Globus pallidus (tissue), 1 donor: ENCODE results near the gene MBOAT7.
"Not testable (repeated sequence)": the region's sequence is repeated elsewhere in the genome, so short reads cannot be mapped to it uniquely, and the experiment has no call there.

Source experiments
- DNase-seq: peaks from one replicate; pipeline ENCODE4 v3.0.0-alpha.2; 2015; ENCODE audit warnings: low spot score

The MBOAT7 gene

GRCh38 chr19:54189735-54190502 is 539 bp upstream of the MBOAT7 start:
- DNase-seq = peak; percentile 100

GRCh38 chr19:54188215-54188871 is 1.0 kb downstream of the MBOAT7 start:
- no peak for DNase-seq

GRCh38 chr19:54186934-54187381 is 2.4 kb downstream of the MBOAT7 start:
- DNase-seq = no peak

DNA sequence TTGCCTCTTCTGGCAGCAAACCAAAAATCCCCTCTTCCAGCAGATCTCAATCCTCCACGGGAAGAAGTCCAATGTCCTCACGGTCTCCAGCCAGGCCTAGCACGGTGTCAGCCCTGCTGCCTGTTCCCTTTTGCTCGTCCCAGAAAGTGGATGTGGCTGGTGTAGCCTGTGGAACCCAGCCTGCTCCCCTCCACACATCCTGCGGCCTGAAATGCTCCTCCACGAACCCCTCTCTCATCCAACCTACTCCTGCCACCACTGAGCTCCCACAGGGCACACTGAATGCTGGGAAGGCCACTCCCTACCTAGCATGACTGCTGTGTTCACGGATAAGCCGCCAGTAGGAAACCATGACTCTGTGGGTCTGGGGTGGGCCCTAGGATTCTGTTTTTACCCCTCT is 3.0 kb downstream of the MBOAT7 start:
- DNase-seq = no peak

DNA sequence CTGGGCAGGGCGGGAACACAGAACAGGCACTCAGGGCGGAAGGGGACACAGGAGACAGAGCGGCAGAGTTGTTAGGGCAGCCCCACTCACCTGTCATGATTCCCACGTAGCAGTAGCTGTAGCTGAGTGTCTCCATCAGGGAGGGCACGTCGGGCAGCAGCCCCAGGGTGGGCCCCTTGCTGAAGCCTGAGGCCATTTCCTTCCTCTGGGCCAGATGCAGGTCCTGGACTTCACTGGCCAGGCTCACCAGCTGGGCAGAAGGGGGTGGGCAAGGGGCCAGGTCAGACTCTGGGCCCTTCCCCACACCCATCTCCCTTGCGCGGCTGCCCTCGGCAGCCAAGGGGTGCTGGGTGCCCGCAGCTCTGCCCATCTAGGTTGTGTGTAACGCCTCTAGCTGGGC is 5.9 kb downstream of the MBOAT7 start:
- no peak for DNase-seq

DNA sequence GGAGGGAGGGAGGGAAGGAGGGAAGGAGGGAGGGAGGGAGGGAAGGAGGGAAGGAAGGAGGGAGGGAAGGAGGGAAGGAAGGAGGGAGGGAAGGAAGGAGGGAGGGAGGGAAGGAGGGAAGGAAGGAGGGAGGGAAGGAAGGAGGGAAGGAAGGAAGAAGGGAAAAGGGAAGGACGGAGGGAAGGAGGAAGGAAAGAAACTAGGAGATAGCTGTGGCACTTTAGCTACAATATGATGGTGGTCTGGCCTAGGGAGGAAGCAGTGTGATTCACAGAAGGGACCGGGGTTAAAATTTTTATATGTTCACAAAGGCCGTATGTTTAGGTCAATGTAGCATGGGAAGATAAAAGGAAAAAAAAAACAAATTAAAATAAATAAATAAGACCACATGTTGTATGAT is 7.5 kb downstream of the MBOAT7 start:
- not testable (repeated sequence) for DNase-seq

- no peak for DNase-seq
Observed at GRCh38 chr19:54180691-54181091, 8.7 kb downstream of the MBOAT7 start.

DNA sequence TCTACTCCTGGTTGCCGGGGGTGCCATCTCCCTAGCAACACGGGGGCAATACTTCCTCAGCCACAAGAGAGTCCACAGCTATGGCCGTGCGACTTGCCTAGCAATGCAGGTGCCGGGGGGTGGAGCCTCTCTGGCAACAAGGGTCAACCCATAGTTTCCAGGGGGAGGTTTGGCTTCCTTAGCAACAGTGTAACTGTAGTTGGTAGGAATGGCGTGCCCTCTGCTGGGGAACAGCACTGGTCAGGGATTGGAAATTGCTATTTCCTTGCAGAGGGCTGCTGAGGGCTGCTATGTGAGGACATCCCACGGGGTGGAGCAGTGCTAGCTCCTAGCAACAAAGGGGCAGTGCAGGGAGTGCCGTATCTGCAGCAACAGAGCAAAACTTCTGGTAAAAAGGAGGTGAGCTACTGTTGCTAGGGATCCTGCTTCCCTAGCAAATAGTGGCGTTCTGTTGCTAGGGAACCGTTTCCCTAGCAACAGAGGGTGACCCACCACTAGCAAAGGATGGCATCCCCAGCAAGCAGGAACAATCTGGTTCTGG is 9.4 kb downstream of the MBOAT7 start:
- DNase-seq = peak; percentile 57

- DNase-seq = no peak
Observed at GRCh38 chr19:54179262-54179852, 10.0 kb downstream of the MBOAT7 start.

- DNase-seq = no peak
Observed at GRCh38 chr19:54178581-54179261, 10.7 kb downstream of the MBOAT7 start.

- DNase-seq = no peak
Observed at GRCh38 chr19:54173951-54174834, 15.2 kb downstream of the MBOAT7 start.

DNA sequence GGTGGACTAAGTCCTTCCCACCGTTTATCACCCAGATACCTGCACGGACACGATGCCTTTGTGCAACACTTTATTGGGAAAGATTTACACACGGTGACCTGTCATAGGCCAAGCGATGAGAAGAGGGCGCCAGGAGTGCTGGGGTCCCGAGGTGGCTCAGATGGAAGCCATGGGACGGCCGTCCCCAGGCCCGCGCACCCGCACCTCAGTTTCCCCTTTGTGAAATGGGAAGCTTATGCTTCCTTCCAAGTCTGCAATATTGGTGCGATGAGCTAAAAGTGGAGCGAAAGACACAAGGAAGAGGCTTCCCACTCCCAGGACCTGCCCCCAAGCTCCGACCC is 16.1 kb downstream of the MBOAT7 start:
- no peak for DNase-seq

DNA sequence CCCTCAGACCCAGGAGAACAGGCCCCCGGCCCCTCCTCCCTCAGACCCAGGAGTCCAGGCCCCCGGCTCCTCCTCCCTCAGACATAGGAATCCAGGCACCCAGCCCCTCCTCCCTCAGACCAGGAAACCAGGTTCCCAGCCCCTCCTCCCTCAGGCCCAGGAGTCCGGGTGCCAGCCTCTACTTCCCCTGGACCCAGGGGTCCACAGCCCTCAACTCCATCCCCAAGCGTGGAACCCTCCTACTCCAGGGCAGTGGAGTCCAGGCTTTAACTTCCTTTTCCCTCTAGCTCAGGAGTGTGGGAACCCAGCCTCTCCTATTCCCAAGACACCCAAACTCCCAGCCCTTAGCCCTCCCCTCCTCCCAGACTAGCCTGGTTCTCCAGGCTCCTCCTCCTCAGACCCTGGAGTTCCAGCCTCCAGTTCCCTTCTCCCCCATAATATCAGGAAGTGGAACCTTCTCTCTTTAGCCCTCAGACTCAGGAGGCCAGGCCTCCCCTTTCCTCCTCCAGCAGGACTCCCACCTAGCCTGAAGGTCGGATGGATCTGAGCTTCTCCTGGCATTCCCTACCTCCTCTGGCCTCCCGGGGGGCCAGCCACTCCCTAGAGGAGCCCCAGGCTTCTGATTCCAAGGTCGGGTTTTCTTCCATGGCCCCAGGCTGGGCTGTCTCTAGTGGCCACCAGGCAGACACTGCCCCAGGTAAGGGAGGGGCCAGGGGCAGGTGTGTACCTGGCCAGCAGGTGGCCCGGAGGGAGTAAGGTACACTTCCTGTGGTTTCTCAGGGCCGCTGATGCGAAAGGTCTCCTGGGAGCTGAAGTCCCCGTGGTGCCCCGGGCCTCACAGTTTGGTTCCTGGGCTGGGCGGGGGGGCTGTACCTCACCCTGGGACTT is 16.7 kb downstream of the MBOAT7 start, which contains the start of gene TMC4:
TMC4 (minus strand) TSS at position 690 of the 888 bp plus-strand sequence; CDS start at position 647, 43 bp downstream.
- no peak for DNase-seq

DNA sequence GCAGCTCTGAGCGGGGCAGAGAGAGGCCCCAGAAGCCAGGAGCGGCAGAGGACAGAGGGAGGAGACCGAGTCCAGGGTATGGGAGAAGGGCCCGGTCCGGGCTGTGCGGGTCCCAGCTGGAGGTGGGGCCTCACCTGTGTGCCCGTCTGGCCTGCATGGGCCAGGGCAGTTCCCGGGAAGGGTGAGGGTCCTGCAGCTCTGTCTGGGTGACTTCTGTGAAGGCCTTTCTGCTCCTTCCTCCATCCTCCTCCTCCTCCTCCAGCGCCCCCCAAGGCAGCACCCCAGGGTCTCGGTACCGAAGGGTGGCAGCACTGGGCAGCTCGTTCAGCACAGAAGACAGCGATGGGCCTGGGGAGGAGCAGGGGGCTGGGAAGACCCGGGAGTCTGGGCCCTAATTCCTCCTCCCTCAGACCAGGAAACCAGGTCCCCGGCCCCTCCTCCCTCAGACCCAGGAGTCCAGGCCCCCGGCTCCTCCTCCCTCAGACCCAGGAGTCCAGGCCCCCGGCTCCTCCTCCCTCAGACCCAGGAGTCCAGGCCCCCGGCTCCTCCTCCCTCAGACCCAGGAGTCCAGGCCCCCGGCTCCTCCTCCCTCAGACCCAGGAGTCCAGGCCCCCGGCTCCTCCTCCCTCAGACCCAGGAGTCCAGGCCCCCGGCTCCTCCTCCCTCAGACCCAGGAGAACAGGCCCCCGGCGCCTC is 17.5 kb downstream of the MBOAT7 start:
- not testable (repeated sequence) for DNase-seq

- no peak for DNase-seq
Observed at GRCh38 chr19:54169149-54169740, 20.1 kb downstream of the MBOAT7 start.

DNA sequence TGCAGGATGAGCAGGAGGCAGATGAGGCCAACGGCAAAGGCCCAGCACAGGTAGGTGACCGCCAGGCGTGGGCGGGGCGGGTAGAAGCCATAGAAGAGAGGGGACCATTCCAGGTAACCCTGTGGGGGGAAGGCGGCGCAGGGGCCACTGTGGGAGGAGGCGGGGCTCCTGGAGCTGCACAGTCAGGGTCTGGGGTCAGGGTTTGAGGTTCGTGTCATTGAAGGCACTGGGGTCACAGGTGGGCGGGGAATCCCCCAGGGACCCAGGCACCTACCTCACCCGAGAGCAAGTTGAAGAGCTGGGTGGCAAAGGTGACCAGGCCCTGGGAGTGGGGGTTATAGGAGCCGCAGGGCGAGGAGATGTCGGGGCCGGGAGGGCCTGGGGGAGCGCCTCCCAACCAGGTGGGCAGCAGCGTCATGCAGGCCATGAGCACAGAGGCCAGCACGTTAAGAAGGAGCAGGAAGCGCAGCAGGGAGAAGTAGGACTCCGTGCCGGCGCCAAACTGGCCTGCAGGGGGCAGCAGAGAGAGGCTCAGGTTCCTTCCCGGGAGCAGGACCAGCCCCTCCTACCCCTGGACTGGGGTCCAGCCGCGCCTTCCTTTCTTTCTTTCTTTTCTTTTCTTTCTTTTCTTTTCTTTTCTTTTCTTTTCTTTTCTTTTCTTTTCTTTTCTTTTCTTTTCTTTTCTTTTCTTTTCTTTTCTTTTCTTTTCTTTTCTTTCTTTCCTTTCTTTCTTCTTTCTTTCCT is 21.0 kb downstream of the MBOAT7 start:
- DNase-seq = peak; percentile 76

- no peak for DNase-seq
Observed at GRCh38 chr19:54165222-54165621, 24.2 kb downstream of the MBOAT7 start.

DNA sequence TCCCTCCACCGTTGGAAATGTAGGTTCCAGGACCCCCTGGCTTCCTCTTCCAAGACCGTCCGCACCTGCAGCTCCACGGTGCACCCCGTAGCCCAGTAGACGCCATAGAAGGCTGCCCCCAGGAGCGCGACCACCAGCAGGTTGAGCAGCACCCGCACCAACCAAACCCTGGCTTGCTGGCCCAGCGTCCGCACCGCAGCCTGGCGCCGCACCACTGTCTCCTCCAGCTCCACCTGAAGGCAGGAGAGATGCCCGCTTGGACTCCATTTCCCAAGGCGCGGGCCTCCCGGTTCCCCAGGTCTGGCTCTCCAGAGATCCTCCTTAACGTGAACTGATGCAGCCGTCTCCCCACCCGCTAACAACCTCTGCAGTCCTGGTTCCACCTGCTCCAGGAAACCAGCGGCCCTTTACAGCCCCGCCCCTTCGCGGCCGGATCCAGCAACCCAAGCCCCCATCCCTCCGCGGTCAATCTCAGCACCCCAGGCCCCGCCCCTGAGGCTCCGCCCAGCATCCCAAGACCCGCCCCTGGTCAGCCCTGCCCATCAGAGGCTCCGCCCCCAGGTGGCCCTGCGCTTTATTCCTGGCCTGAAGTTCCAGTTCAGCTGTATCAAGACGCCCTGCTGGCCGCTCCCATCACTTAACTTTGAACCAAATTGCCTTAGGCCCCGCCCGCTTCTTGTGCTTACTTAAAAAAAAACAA is 24.9 kb downstream of the MBOAT7 start:
- DNase-seq = no peak
